Mesothelial cell of epicardium (in vitro differentiated cells): ENCODE results near the gene ANKRD39. TPM values are rescaled to one million over a fixed set of nuclear protein-coding genes. Genes with fewer than 3 reads are reported as not detected.

Source experiments
- DNase-seq, 2 experiments: peaks; one replicate each; pipeline ENCODE4 v3.0.0; 2021; ENCODE audit warnings: low spot score in 2 of 2; ENCODE audit not compliant: unreplicated experiment in 2 of 2
- H3K27ac Mint-ChIP-seq: 2 replicates; pipeline ENCODE4 v1.8.0; 2021; ENCODE audit warnings: mixed read lengths
- H3K27me3 Mint-ChIP-seq: 2 replicates; pipeline ENCODE4 v1.8.0; 2021; ENCODE audit warnings: low read depth, mixed read lengths
- H3K36me3 Mint-ChIP-seq: 2 replicates; pipeline ENCODE4 v1.8.0; 2021; ENCODE audit warnings: mixed read lengths
- H3K4me1 Mint-ChIP-seq: 2 replicates; pipeline ENCODE4 v1.8.0; 2021; ENCODE audit warnings: mixed read lengths
- H3K4me3 Mint-ChIP-seq: 2 replicates; pipeline ENCODE4 v1.8.0; 2021; ENCODE audit warnings: mild to moderate bottlenecking, moderate library complexity, mixed read lengths
- H3K9me3 Mint-ChIP-seq: 2 replicates; pipeline ENCODE4 v1.8.0; 2021; ENCODE audit warnings: mixed read lengths
- CTCF ChIP-seq: fragments of 200-600 bp; sonication (generic); IDR thresholded peaks from one replicate; pipeline ENCODE4 v1.5.0; 2021; ENCODE audit warnings: antibody characterized with exemption; ENCODE audit not compliant: unreplicated experiment
- total RNA-seq: library from RNA; stranded (reverse); gene quantifications from 3 replicates; pipeline ENCODE4 v1.2.1, GENCODE V29; 2021

ANKRD39 gene
- total RNA-seq, 1 donor from 2014 or later: 17.4 TPM

- no peak for DNase-seq
- no peak overlapping the region for H3K27ac Mint-ChIP-seq
- H3K4me3 Mint-ChIP-seq: no peak overlapping the region
- no peaks in the 10 kb centered on the region for H3K27me3 Mint-ChIP-seq
- no peak for TF ChIP-seq CTCF
- H3K36me3 Mint-ChIP-seq: no peaks in the 10 kb centered on the region
- H3K4me1 Mint-ChIP-seq: peaks cover 72% of the 10 kb centered on the region
- no peaks in the 10 kb centered on the region for H3K9me3 Mint-ChIP-seq
These were observed 19.2 kb upstream of the ANKRD39 start for GRCh38 chr2:96877042-96877451.

- Mint-ChIP-seq H3K4me1 (peaks cover 66% of the 10 kb centered on the region), H3K36me3 (no peaks in the 10 kb centered on the region), H3K4me3 (no peak overlapping the region), H3K27ac (peak overlapping the region; percentile 69), H3K27me3 (no peaks in the 10 kb centered on the region), H3K9me3 (no peaks in the 10 kb centered on the region)
- TF ChIP-seq CTCF: no peak
- no peak for DNase-seq
These were observed 18.6 kb upstream of the ANKRD39 start for GRCh38 chr2:96876269-96877041.

GRCh38 chr2:96875498-96876268 is 17.9 kb upstream of the ANKRD39 start:
- peaks cover 68% of the 10 kb centered on the region for H3K4me1 Mint-ChIP-seq

GRCh38 chr2:96874198-96874831 is 16.5 kb upstream of the ANKRD39 start:
- peak overlapping the region; percentile 37 for H3K4me3 Mint-ChIP-seq

More at GRCh38 chr2:96875498-96876268, 17.9 kb upstream of the ANKRD39 start:
- TF ChIP-seq CTCF: peak; percentile 11
- H3K36me3 Mint-ChIP-seq: no peaks in the 10 kb centered on the region
- H3K27me3 Mint-ChIP-seq: no peaks in the 10 kb centered on the region
- H3K27ac Mint-ChIP-seq: peak overlapping the region; percentile 94
- H3K4me3 Mint-ChIP-seq: no peak overlapping the region
- H3K9me3 Mint-ChIP-seq: no peaks in the 10 kb centered on the region
- no peak for DNase-seq

More at GRCh38 chr2:96874198-96874831, 16.5 kb upstream of the ANKRD39 start:
- Mint-ChIP-seq H3K27me3 (no peaks in the 10 kb centered on the region), H3K36me3 (no peaks in the 10 kb centered on the region), H3K27ac (peak overlapping the region; percentile 94), H3K4me1 (peaks cover 62% of the 10 kb centered on the region), H3K9me3 (no peaks in the 10 kb centered on the region)
- TF ChIP-seq CTCF: no peak
- DNase-seq: no peak
